Activated naive CD4-positive, alpha-beta T cell treated with anti-CD3 and anti-CD28 coated beads, Interleukin-2, amount 10 ng/mL, durations not matched to agents 7 days and 5 days (primary cell): ENCODE data around the gene SFXN2.
"Not testable (repeated sequence)": the region's sequence is repeated elsewhere in the genome, so short reads cannot be mapped to it uniquely, and the experiment has no call there.

ENCODE experiments used
- CTCF ChIA-PET: fragments of 350-600 bp; sonication (Branson Sonifier 250); formaldehyde crosslinking; loops from one replicate; lab custom pipeline; 2021; ENCODE audit warnings: antibody characterized with exemption; lab: Charles Lee
- DNase-seq: peaks from one replicate; pipeline ENCODE4 v3.0.0-alpha.2; 2020
- H3K27ac Mint-ChIP-seq: one replicate; pipeline ENCODE4 v1.8.0; 2021; ENCODE audit warnings: mild to moderate bottlenecking, moderate library complexity, mixed read lengths
- H3K27me3 Mint-ChIP-seq: one replicate; pipeline ENCODE4 v1.8.0; 2021; ENCODE audit warnings: mild to moderate bottlenecking, mixed read lengths
- H3K36me3 Mint-ChIP-seq: one replicate; pipeline ENCODE4 v1.8.0; 2021; ENCODE audit warnings: mixed read lengths
- H3K4me1 Mint-ChIP-seq: one replicate; pipeline ENCODE4 v1.8.0; 2021; ENCODE audit warnings: mixed read lengths
- H3K4me3 Mint-ChIP-seq: one replicate; pipeline ENCODE4 v1.8.0; 2021; ENCODE audit warnings: mild to moderate bottlenecking, moderate library complexity, mixed read lengths
- H3K9me3 Mint-ChIP-seq: one replicate; pipeline ENCODE4 v1.8.0; 2021; ENCODE audit warnings: mixed read lengths

SFXN2 gene

DNA sequence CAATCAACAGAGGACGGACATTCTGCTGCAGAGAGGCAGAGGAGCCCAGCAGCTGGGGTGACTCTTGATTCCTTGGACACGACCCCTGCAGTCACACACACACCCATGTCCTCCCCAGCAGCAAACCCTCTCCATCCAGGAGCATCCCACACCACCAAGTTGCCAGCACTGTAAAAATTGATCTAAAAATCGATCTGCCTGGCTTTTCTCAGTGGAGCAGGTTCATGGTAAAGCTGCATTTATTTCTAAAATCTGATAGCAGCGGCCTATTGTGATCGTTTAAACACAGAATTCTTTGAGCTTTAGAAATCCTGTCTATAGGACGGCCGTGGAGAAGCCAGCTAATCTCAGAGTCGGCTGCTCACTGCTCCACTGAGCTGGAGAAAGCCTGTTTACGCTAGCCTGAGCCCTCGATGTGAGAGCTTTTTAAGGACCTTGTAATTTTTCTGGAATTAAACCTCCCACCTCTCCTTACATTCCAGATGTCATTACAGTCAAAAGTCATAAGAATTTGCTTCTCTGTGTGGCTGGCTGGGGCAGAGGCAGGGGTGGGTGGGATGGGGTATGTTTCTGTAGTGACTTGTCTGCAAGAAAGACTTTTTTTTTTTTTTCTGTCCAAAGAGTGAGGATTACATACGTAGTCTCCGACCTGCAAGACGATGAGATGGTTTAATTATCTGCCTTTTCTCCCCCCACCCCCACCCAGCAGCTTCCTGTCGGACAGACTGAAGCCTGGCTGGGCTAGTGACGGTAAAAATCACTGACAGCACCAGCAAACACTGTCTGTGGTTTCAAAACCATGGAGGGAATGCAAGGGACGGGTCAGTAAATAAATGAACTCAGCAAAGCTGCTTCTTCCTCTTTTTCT, 38.5 kb upstream of the SFXN2 start:
- Mint-ChIP-seq H3K36me3 (no peaks in the 10 kb centered on the region), H3K9me3 (no peaks in the 10 kb centered on the region), H3K27me3 (no peaks in the 10 kb centered on the region), H3K4me1 (peaks cover 51% of the 10 kb centered on the region), H3K4me3 (no peak overlapping the region), H3K27ac (no peak overlapping the region)
- no peak for DNase-seq
- CTCF ChIA-PET, result interaction anchor here (0.6 to 2.4 kb wide), 7 partner anchors 12 to 178 kb away, joined by 3 to 9 read pairs (median 5); partner anchors contain the start of genes ARL3, SFXN2 and TRIM8

DNA sequence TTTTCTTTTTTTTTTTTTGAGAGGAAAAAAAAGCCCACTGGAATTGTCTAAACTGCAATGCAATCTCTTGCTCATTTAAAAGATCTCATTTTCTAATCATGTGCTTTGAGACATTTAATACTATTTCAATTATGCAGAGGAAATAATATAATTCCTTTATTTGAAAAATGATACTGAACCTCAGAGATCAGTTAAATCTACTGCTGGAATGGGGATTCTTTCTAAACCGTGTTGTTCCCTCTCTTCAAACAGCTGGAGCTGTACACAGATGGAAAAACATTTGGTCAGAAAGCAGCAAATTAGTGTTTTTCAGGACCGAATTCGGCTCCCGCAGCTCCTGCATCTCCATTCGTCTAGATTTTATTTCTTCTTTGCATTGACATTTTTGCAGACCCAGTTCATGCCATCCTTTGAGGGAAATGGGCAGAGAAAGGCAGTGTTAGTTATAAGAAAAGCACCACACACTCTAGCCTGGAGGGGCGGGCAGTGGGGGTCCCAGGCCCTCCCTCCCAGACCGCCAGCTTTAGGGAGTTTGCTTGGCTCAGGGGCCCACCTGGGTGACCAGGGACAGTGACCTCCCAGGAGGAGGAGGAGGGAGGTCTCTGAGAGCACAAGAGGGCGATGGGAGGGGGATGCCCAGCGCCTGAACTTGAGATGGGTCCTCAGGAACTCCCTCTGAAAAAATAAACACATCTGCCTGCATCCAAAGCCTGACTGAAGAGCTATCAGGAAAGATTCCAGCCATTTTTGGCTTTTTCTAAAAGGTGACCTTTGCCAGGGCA, 37.7 kb upstream of the SFXN2 start:
- CTCF ChIA-PET, result interaction anchor here (1.2 to 3.8 kb wide), 3 partner anchors 32 to 37 kb away, joined by 5 to 15 read pairs (median 5); partner anchors contain the start of genes ARL3, SFXN2 and TRIM8
- no peak for DNase-seq
- Mint-ChIP-seq H3K4me1 (peaks cover 56% of the 10 kb centered on the region), H3K9me3 (no peaks in the 10 kb centered on the region), H3K36me3 (peaks cover 2% of the 10 kb centered on the region), H3K4me3 (no peak overlapping the region), H3K27ac (no peak overlapping the region), H3K27me3 (no peaks in the 10 kb centered on the region)

DNA sequence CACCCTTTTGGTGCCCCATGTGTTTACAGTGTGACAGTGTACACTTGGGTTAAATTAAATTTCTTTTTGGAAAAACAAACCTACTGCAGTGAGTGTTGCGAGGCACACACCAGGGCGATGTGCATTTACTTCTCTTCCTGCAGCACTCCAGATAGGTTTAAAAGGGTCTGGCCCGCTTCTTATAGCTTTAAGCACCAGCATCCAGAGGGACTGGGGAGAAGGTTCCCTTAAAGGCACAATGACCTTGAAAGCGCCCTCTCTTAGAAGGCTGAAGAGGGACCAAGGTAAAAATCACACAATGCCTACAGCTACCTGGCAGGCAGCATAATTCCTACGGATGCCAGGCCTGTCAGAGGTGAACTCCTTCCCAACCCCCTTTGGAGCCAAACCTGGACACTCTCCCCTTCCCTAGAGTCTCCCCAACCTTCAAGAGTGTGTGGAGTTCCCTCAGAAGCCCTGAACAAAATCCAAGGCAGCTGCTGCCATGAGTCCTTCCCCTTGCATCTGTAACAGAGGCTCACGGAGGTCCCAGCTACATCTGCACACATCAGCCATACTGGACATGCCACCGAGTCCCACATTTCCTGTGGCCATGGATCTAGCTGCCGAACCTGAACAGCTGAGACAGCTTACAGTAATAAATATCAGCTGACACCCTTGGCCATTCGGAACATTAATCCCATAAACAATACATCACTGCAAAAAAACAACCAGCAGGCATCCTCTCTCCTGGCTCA, 36.9 kb upstream of the SFXN2 start:
- H3K36me3 Mint-ChIP-seq, result peaks cover 2% of the 10 kb centered on the region
- no peaks in the 10 kb centered on the region for H3K9me3 Mint-ChIP-seq
- peaks cover 63% of the 10 kb centered on the region for H3K4me1 Mint-ChIP-seq
- H3K4me3 Mint-ChIP-seq, result no peak overlapping the region
- DNase-seq, result no peak
- CTCF ChIA-PET, result interaction anchor here (0.8 to 3.8 kb wide), 2 partner anchors 8 to 36 kb away, joined by 4 to 15 read pairs; partner anchors contain the start of genes ARL3 and SFXN2
- H3K27me3 Mint-ChIP-seq, result no peaks in the 10 kb centered on the region
- H3K27ac Mint-ChIP-seq, result no peak overlapping the region

DNA sequence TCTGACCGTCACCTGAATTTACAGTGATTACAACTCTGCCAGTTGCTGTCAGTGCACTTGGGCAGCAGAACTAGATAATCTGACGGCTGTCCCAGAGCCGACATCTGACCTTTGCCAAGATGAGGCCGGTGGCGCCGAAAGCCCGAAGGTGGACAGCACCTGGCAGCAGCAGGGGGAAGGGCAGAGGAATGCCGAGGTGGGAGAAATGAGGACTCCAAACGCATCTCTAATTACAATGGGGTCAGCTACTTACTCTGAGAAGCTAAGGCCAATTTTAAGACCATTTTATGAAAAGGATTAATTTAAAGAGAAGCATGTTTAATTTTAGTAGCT, 36.4 kb upstream of the SFXN2 start:
- H3K27me3 Mint-ChIP-seq, result no peaks in the 10 kb centered on the region
- CTCF ChIA-PET, result interaction anchor here (0.8 to 3.8 kb wide), 3 partner anchors 8 to 35 kb away, joined by 4 to 15 read pairs (median 4); partner anchors contain the start of genes ARL3 and SFXN2
- no peak overlapping the region for H3K4me3 Mint-ChIP-seq
- no peaks in the 10 kb centered on the region for H3K9me3 Mint-ChIP-seq
- DNase-seq, result no peak
- H3K36me3 Mint-ChIP-seq, result peaks cover 2% of the 10 kb centered on the region
- H3K4me1 Mint-ChIP-seq, result peaks cover 59% of the 10 kb centered on the region
- H3K27ac Mint-ChIP-seq, result no peak overlapping the region

DNA sequence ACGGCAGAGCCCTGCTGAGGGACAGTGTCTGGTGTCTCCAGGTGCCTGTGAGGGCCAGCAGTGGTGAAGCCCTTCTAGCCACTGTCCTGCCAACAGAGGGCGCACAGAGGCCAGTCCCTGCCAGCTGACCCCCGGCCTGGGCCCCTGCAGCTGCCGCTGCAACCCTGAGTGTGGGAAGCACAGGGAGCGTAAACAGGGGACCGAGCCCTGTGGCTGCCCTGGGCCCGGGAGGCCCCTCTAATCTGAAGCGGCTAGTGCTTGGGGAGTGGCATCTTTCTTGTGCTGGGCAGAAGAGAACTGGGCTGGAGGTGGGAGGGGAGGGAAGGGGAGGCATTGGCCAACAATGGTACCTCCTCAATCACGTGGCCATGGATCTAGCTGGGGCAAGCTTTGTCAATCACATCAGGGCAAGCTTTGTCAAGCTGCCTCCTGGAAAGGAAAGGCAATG, 35.6 kb upstream of the SFXN2 start:
- DNase-seq, result peak; percentile 32
- peaks cover 51% of the 10 kb centered on the region for H3K4me1 Mint-ChIP-seq
- CTCF ChIA-PET, result interaction anchor here (0.7 to 3.8 kb wide), 3 partner anchors 31 to 34 kb away, joined by 3 to 15 read pairs (median 4); partner anchors contain the start of genes ARL3 and SFXN2
- no peak overlapping the region for H3K27ac Mint-ChIP-seq
- peaks cover 2% of the 10 kb centered on the region for H3K36me3 Mint-ChIP-seq
- H3K9me3 Mint-ChIP-seq, result no peaks in the 10 kb centered on the region
- H3K4me3 Mint-ChIP-seq, result no peak overlapping the region
- H3K27me3 Mint-ChIP-seq, result no peaks in the 10 kb centered on the region

DNA sequence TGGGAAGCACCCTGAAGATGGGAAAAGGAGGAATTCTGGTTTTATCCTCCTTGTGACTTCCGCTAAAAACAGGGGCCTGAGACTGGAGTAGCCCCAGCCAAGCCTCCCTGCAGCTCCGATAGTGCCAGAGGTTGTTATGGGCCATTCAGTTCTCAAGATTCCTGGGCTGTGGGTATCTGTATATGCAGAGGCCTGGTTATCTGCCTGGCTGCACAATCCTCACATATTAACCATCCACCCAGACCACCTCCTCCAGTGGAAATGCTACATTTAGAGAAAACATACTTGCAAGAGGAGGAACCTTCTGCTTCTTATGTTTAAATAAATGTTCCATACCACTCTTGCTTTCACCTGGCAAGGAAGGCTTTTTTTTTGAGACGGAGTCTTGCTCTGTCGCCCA, 34.8 kb upstream of the SFXN2 start:
- Mint-ChIP-seq H3K4me1 (peaks cover 44% of the 10 kb centered on the region), H3K27ac (no peak overlapping the region)

DNA sequence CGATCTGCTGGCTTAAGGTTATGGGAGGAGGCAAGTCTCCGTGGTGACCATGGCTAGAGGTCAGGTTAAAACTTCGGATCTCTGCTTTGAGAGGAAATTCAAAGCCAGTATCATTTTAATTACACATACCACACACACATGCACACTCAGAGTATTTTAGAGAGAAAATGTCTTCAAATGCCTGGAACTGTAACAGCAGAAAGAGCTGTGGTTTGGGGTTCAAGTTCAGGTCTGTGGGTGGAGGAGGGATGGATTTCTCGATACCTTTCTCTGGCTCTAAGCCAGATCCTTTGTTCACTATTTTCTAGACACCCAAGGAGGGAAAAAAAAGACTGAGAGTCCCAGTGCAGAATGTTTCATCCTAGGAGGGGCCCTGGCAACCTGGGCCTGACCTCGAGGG, 32.7 kb upstream of the SFXN2 start:
- no peak overlapping the region for H3K4me3 Mint-ChIP-seq
- no peaks in the 10 kb centered on the region for H3K27me3 Mint-ChIP-seq
- no peak for DNase-seq
- H3K9me3 Mint-ChIP-seq, result no peaks in the 10 kb centered on the region
- CTCF ChIA-PET, result no interaction called here
- H3K4me1 Mint-ChIP-seq, result peaks cover 23% of the 10 kb centered on the region
- no peak overlapping the region for H3K27ac Mint-ChIP-seq
- peaks cover 2% of the 10 kb centered on the region for H3K36me3 Mint-ChIP-seq

More for the DNA sequence above, 34.8 kb upstream of the SFXN2 start:
- Mint-ChIP-seq H3K36me3 (peaks cover 2% of the 10 kb centered on the region), H3K27me3 (no peaks in the 10 kb centered on the region), H3K4me3 (no peak overlapping the region), H3K9me3 (no peaks in the 10 kb centered on the region)
- CTCF ChIA-PET, result interaction anchor here (0.7 to 3.8 kb wide), 3 partner anchors 10 to 34 kb away, joined by 3 to 15 read pairs (median 5); partner anchors contain the start of genes ARL3 and SFXN2
- no peak for DNase-seq

DNA sequence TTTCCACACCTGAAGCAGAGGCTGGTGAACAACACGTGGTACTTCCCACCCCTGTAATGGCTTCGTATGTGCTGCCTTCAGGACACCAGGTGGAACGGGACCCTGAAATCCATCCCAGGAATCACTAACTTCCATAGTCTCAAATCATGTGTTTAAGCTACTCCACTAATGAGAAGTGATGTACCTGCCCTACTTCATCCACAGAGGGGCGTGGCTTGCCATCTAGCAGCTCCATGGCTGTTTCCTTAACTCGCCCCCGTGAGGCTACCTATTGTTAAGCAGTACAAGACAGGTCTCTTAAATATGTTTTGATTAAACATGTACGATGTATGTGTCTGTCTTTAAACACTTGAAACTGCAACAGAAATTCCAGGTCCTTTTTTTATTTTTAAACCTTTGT, 32.0 kb upstream of the SFXN2 start:
- H3K36me3 Mint-ChIP-seq, result peaks cover 2% of the 10 kb centered on the region
- peaks cover 17% of the 10 kb centered on the region for H3K4me1 Mint-ChIP-seq
- H3K27ac Mint-ChIP-seq, result no peak overlapping the region
- no peaks in the 10 kb centered on the region for H3K9me3 Mint-ChIP-seq
- no peak overlapping the region for H3K4me3 Mint-ChIP-seq
- CTCF ChIA-PET, result no interaction called here
- H3K27me3 Mint-ChIP-seq, result no peaks in the 10 kb centered on the region
- DNase-seq, result peak; percentile 41

DNA sequence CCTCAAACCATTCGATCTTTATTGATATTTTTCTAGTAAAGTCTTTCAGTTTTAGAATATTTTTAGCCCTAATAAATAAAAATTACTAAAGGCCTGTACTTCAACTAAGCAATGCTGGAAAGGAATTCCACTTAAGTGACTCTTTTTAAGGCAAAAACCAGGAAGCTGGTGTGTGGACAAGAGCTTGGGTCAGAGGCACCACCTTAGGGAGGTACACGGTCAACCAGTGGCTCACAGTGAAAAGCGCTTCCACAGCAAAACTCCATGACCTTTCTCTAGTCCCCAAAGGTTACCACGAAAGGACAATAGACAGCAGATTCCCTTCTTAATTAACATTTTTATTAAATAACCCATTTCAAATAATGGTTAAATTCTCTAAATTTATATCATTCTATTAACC, 31.5 kb upstream of the SFXN2 start:
- H3K9me3 Mint-ChIP-seq, result no peaks in the 10 kb centered on the region
- DNase-seq, result no peak
- CTCF ChIA-PET, result interaction anchor here (0.6 kb wide), 1 partner anchor 11 kb away, joined by 3 read pairs; no protein-coding TSS in a partner anchor
- H3K4me1 Mint-ChIP-seq, result peaks cover 17% of the 10 kb centered on the region
- H3K27ac Mint-ChIP-seq, result no peak overlapping the region
- no peaks in the 10 kb centered on the region for H3K27me3 Mint-ChIP-seq
- H3K36me3 Mint-ChIP-seq, result peaks cover 2% of the 10 kb centered on the region
- H3K4me3 Mint-ChIP-seq, result no peak overlapping the region

DNA sequence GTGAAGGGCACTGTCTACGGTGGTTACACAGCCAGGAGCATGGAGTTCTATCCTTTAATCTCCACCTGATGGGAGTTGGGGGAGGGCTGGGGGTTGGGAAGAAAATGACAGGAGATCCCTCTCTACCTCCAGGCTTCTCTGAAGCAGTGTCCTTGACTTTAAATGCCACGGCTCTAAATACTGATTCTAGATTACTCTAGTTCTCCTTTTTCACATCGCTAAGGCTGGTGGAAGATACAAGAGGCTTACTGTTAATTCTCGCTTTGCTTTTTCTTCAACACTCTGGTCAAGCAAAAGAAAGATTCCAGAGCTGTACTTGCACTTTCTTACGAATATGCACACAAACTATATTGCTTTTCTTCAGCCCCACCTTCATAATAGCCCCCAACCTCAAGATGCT, 30.7 kb upstream of the SFXN2 start:
- Mint-ChIP-seq H3K4me1 (peaks cover 17% of the 10 kb centered on the region), H3K27ac (no peak overlapping the region)
- no peak for DNase-seq

DNA sequence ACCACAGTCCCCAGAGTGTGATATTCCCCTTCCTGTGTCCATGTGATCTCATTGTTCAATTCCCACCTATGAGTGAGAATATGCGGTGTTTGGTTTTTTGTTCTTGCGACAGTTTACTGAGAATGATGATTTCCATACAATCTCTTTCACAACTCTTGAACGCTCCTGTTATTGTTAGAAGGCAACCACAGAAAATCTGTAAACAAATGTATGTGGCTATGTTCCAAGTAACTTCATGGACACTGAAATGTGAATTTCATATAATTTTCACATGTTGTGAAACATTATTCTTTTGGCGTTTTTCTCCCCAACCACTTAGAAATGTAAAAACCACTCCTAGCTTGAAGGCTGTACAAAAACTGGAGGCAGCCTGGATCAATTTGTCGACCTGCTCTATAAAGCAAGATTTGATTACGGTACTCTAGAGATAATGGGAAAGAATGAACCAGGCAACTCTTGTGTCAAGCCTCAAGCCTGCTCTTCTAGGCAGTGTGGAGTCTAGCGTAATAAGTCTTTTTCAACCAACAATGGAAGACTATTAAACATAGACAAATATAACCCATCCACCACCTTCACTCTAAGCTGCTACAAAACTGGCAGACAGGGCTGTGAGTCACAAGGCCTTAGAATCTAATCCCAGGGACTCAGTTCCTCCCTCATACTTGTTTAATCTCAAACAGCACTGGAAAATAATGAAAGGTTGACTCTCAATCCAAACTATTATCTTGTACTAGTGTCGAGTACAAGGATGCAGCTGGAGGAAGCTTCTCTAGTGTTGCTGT, 23.0 kb upstream of the SFXN2 start:
- Mint-ChIP-seq H3K9me3 (no peaks in the 10 kb centered on the region), H3K4me3 (no peak overlapping the region), H3K27me3 (no peaks in the 10 kb centered on the region), H3K27ac (no peak overlapping the region), H3K4me1 (no peaks in the 10 kb centered on the region), H3K36me3 (peaks cover 7% of the 10 kb centered on the region)
- CTCF ChIA-PET, result no interaction called here
- no peak for DNase-seq

More for the DNA sequence above, 30.7 kb upstream of the SFXN2 start:
- CTCF ChIA-PET, result no interaction called here
- Mint-ChIP-seq H3K9me3 (no peaks in the 10 kb centered on the region), H3K27me3 (no peaks in the 10 kb centered on the region), H3K4me3 (no peak overlapping the region), H3K36me3 (peaks cover 2% of the 10 kb centered on the region)

DNA sequence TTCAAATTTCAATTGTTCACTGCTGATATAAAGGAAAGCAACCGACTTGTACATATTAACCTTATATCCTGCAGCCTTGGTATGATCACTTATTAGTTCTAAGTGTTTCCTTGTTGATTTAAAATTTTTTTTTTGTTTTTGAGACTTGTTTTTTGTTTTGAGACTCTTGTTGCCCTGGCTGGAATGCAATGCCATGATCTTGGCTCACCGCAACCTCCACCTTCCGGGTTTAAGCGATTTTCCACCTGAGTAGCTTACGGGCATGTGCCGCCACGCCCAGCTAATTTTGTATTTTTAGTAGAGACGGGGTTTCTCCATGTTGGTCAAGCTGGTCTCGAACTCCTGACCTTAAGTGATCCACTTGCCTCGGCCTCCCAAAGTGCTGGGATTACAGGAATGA, 19.0 kb upstream of the SFXN2 start:
- H3K27me3 Mint-ChIP-seq, H3K9me3 Mint-ChIP-seq, CTCF ChIA-PET, DNase-seq, H3K4me3 Mint-ChIP-seq, H3K4me1 Mint-ChIP-seq, H3K27ac Mint-ChIP-seq: not testable (repeated sequence)
- peaks cover 20% of the 10 kb centered on the region for H3K36me3 Mint-ChIP-seq

DNA sequence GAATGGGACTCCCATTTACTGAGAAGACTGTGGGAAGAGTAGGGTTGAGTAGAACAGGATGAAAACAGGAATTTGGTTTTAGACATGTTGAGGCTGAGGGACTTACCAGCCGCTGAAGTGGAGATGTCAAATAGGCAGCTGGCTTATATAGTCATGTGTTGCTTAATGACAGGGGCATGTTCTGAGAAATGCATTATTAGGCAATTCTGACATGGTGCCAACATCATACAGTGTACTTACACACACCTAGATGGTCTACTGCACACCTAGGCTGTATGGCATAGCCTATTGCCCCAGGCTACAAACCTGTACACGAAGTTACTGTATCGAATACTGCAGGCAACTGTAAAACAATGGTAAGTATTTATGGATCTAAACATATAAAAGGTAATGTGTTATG, 17.7 kb upstream of the SFXN2 start:
- H3K4me1 Mint-ChIP-seq, result no peaks in the 10 kb centered on the region
- no peaks in the 10 kb centered on the region for H3K27me3 Mint-ChIP-seq
- H3K27ac Mint-ChIP-seq, result no peak overlapping the region
- H3K9me3 Mint-ChIP-seq, result no peaks in the 10 kb centered on the region
- CTCF ChIA-PET, result no interaction called here
- H3K4me3 Mint-ChIP-seq, result no peak overlapping the region
- no peak for DNase-seq
- H3K36me3 Mint-ChIP-seq, result peaks cover 18% of the 10 kb centered on the region
